ENCODE measurements around the gene TCF3.
"Not testable (repeated sequence)": the region's sequence is repeated elsewhere in the genome, so short reads cannot be mapped to it uniquely, and the experiment has no call there.

The TCF3 gene

DNA sequence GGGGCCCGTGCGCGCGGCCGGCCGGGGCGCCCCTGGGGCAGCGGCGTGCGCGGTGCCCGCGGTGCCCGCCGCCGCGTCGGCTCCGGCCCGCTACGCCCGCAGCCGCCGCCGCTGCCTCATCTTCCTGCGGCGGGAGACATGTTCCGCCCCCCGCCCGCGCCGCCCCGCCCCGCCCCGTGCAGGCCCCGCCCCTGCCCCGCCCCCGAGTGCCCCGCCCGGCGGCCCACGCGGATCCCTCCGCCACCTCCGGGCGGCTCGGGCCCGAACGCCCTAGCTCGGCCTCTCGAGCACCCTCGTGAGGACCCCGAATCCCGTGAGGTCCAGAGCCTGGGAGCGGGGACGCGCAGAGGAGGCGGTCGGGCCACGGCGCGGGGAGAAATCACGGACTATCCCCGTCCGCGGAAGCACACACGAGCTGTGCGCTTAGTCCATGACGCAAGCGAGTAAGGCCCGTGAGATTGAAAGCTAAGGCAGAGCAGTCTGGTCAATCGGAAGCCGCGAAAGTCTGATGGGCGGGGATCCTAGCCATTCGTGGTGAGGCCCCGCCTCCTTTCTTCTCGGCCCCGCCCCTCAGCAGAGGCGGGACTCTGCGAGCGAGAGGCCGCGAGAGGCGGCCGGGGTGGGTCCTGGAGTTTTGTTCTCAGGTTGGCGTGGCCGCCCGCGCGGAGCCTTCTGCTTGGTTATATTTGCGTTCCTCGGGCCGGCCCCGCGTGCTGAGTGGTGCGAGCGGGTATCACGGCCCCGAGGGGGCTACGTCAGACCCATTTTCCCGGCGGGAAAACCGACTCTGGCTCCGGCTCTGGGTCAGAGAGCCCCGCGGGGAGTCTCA, at the start of gene TCF3:
TCF3 (minus strand) TSS at position 145 of the 829 bp plus-strand sequence. CDS start 2,367 bp downstream, outside the sequence.
- Mint-ChIP-seq H3K36me3 (ENCODE audit: low read depth) (peaks cover 5% of the 10 kb centered on the region), H3K9me3 (no peaks in the 10 kb centered on the region), H3K4me1 (peaks cover 33% of the 10 kb centered on the region), H3K4me3 (peak within 1 kb of the TSS; percentile 95), H3K27me3 (ENCODE audit: low read depth, poor library complexity) (no peaks in the 10 kb centered on the region), H3K27ac (peak within 1 kb of the TSS; percentile 97)
- TF ChIP-seq, protein P1, sequence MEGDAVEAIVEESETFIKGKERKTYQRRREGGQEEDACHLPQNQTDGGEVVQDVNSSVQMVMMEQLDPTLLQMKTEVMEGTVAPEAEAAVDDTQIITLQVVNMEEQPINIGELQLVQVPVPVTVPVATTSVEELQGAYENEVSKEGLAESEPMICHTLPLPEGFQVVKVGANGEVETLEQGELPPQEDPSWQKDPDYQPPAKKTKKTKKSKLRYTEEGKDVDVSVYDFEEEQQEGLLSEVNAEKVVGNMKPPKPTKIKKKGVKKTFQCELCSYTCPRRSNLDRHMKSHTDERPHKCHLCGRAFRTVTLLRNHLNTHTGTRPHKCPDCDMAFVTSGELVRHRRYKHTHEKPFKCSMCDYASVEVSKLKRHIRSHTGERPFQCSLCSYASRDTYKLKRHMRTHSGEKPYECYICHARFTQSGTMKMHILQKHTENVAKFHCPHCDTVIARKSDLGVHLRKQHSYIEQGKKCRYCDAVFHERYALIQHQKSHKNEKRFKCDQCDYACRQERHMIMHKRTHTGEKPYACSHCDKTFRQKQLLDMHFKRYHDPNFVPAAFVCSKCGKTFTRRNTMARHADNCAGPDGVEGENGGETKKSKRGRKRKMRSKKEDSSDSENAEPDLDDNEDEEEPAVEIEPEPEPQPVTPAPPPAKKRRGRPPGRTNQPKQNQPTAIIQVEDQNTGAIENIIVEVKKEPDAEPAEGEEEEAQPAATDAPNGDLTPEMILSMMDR (IDR thresholded peaks at IDR 0.05): no peak
- peak; percentile 98 for DNase-seq

DNA sequence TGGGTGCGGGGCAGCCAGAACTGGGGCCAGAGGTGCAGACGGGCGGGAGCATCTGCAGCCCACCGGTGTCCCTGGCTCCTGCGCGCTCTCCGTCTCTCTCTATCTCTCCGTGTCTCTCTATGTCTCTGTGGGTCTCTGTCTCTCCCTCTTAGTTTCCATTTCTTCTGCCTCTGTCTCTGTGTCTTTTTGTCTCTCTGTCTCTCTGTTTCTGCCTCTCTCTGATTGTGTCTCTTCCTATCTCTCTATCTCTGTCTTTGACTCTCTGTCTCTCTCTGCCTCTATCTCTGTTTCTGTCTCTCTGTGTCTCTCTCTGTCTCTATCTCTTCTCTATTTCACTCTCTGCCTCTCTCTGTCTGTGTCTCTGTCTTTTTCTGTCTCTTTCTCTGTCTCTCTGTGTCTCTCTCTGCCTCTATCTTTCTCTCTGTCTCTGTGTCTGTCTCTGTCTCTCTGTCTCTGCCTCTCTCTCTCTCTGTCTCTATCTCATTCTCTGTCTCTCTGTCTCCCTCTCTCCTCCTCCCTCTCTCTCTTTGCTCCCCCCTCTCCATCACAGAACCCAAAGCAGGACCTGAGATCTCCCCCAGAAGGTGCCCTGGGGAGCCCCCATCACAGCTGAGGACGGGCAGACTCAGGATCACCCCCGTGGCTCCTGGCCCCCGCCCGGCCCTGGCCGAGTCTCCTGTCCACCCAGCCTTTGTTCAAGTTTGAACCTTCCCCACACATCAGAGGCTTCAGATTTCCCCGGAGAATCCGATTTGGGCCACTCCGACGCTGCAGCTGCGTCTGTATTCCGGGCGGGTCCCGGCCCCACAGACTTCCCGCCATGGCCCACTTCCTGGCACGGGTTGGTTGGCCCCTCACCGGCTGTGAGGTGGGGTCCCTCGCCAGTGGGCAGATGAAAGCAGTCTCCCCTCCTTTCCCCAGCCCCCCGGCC, 48.6 kb upstream of the TCF3 start:
- H3K4me3 Mint-ChIP-seq: no peak overlapping the region
- H3K27me3 Mint-ChIP-seq (ENCODE audit: low read depth, poor library complexity): peaks cover 63% of the 10 kb centered on the region
- H3K36me3 Mint-ChIP-seq (ENCODE audit: low read depth): no peaks in the 10 kb centered on the region
- TF ChIP-seq, protein P1 (IDR thresholded peaks at IDR 0.05): no peak
- H3K9me3 Mint-ChIP-seq: peaks cover 17% of the 10 kb centered on the region
- H3K27ac Mint-ChIP-seq: no peak overlapping the region
- no peaks in the 10 kb centered on the region for H3K4me1 Mint-ChIP-seq
- no peak for DNase-seq

DNA sequence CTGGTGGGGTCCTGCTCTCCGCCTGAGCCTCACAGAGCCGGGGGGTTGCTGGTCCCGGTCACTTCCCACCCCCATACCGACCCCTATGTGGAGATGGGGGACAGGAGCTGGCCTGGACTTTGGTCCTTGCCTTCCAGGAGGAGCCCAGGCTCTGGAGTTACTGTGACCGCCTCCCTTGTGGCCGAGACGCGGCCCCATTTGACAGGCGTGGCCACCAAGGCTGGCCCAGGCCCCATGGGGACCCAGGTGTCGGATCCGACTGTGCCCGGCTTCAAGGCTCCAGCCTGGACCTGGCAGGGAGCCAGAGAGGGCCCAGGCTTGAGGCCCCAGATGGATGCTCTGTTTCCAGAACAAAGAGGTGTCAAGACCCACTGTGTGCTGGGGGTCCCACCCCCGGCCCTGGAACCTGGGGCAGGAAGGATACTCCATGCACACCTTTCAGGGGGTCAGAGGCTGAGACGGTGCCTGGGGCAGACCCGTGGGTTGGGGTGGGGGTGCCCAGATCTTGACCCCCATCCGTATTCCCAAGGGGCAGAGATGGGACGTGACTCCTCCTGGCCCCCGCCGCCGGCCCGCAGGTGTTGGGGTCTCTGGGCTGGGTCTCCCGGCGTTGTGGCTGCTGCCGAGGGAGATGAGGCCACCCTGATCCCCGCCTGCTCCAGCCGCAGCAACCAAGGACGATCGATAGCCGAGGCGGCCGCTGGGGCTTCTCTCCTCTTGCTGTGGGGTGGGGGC, 47.8 kb upstream of the TCF3 start:
- Mint-ChIP-seq H3K4me1 (no peaks in the 10 kb centered on the region), H3K4me3 (no peak overlapping the region), H3K27ac (no peak overlapping the region), H3K9me3 (peaks cover 26% of the 10 kb centered on the region), H3K27me3 (ENCODE audit: low read depth, poor library complexity) (peaks cover 67% of the 10 kb centered on the region), H3K36me3 (ENCODE audit: low read depth) (no peaks in the 10 kb centered on the region)
- TF ChIP-seq, protein P1 (IDR thresholded peaks at IDR 0.05): no peak
- DNase-seq: no peak

DNA sequence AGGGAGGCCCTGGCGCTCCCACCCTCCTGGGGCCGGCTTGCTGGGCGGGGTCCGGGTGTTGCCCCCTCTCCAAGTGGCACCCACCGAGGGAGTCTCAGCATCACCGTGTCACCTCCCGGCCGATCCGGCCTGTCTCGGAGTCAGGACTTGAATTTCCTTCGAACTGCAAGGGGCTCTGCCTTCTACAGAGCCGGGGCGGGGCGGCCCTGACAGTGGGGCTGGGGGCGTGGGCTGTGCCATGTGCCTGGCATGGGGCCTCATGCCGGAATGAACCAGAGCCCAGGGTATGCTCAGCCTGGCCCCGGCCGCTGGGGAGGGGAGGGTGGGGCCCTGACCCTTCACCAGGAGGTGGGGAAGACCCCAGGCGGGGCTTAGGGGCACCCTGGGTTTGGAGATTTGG, 47.0 kb upstream of the TCF3 start:
- Mint-ChIP-seq H3K27me3 (ENCODE audit: low read depth, poor library complexity) (peaks cover 66% of the 10 kb centered on the region), H3K9me3 (peaks cover 30% of the 10 kb centered on the region)

DNA sequence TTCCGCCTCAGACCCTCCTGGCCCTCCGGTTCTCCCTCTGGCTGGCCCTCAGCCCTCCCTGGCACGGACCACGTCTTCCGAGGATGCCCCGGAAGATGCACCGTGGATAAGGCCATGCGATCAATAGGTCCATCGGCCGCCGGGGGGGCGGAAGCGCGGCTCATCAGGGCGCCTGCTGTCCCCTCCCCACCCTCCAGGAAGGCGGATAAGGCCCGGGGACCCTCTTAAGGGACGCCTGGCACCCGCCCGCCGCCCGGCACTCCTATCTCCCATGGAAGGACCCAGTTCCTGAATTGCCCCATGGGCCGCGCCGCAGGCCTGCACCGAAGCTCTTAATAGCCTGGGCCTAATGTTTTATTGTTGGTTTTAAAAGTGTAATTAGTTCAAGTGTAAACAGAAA, 46.2 kb upstream of the TCF3 start:
- no peak overlapping the region for H3K27ac Mint-ChIP-seq
- no peak for DNase-seq
- TF ChIP-seq, protein P1 (IDR thresholded peaks at IDR 0.05): no peak
- peaks cover 35% of the 10 kb centered on the region for H3K9me3 Mint-ChIP-seq
- no peak overlapping the region for H3K4me3 Mint-ChIP-seq
- H3K27me3 Mint-ChIP-seq (ENCODE audit: low read depth, poor library complexity): peaks cover 67% of the 10 kb centered on the region
- no peaks in the 10 kb centered on the region for H3K36me3 Mint-ChIP-seq (ENCODE audit: low read depth)
- H3K4me1 Mint-ChIP-seq: no peaks in the 10 kb centered on the region

More for the DNA sequence above, 47.0 kb upstream of the TCF3 start:
- Mint-ChIP-seq H3K4me1 (no peaks in the 10 kb centered on the region), H3K36me3 (ENCODE audit: low read depth) (no peaks in the 10 kb centered on the region), H3K27ac (no peak overlapping the region), H3K4me3 (no peak overlapping the region)
- TF ChIP-seq, protein P1 (IDR thresholded peaks at IDR 0.05): no peak
- DNase-seq: no peak

DNA sequence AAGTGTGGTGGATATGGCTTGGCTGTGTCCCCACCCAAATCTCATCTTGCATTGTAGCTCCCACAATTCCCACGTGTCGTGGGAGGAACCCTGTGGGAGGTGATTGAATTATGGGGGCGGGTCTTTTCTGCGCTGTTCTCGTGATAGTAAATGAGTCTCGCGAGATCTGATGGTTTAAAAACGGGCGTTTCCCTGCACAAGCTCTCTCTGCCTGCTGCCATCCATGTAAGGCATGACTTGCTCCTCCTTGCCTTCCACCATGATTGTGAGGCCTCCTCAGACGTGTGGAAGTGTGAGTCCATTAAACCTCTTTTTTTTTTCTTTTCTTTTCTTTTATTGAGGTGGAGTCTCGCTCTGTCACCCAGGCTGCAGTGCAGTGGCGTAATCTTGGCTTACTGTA, 43.1 kb upstream of the TCF3 start:
- not testable (repeated sequence) for H3K4me1 Mint-ChIP-seq; DNase-seq; H3K27ac Mint-ChIP-seq; H3K36me3 Mint-ChIP-seq (ENCODE audit: low read depth); H3K4me3 Mint-ChIP-seq
- Mint-ChIP-seq H3K9me3 (peaks cover 32% of the 10 kb centered on the region), H3K27me3 (ENCODE audit: low read depth, poor library complexity) (peaks cover 72% of the 10 kb centered on the region)
